Activated CD4-positive, alpha-beta T cell treated with anti-CD3 and anti-CD28 coated beads for 36 hours (primary cell): ENCODE results near the gene FAM83F. TPM values are rescaled to one million over a fixed set of nuclear protein-coding genes. Genes with fewer than 3 reads are reported as not detected.

Source experiments
- ATAC-seq: fragments of 200-7000 bp; cut with Tn5 transposase; one replicate; pipeline ENCODE4 v1.10.0; 2021; ENCODE audit warnings: mild to moderate bottlenecking, moderate library complexity
- CTCF ChIA-PET: fragments of 350-600 bp; sonication (Branson Sonifier 250); formaldehyde crosslinking; loops from one replicate; lab custom pipeline; 2021; ENCODE audit warnings: antibody characterized with exemption; lab: Charles Lee
- POLR2A ChIA-PET: fragments of 350-600 bp; sonication (Branson Sonifier 250); formaldehyde crosslinking; loops from one replicate; lab custom pipeline; 2021; ENCODE audit warnings: antibody characterized with exemption, inconsistent platforms; lab: Charles Lee
- DNase-seq: peaks from one replicate; pipeline ENCODE4 v3.0.0-alpha.2; 2020
- H3K27ac Mint-ChIP-seq: one replicate; pipeline ENCODE4 v1.8.0; 2021; ENCODE audit warnings: mixed read lengths
- H3K27me3 Mint-ChIP-seq: one replicate; pipeline ENCODE4 v1.8.0; 2021; ENCODE audit warnings: mixed read lengths
- H3K36me3 Mint-ChIP-seq: one replicate; pipeline ENCODE4 v1.8.0; 2021; ENCODE audit warnings: low read depth, mixed read lengths
- H3K4me1 Mint-ChIP-seq: one replicate; pipeline ENCODE4 v1.8.0; 2021; ENCODE audit warnings: mixed read lengths
- H3K4me3 Mint-ChIP-seq: one replicate; pipeline ENCODE4 v1.8.0; 2021; ENCODE audit warnings: mild to moderate bottlenecking, moderate library complexity, mixed read lengths
- H3K9me3 Mint-ChIP-seq: one replicate; pipeline ENCODE4 v1.8.0; 2021; ENCODE audit warnings: low read depth, mixed read lengths
- intact Hi-C, 2 experiments: fragments of 100-400 bp; cut with DNase I in 1 of 2; cut with micrococcal nuclease in 1 of 2; formaldehyde crosslinking; loops; one replicate each; pipeline versions ENCODE4 v1.14.2 to v1.15.1; 2022 to 2024; cut with DNase I, micrococcal nuclease
- total RNA-seq, 2 experiments: library from RNA; stranded (reverse); gene quantifications; one replicate each; pipeline ENCODE4 v1.2.3, GENCODE V29; 2021

FAM83F gene
- total RNA-seq, 2 experiments from 2014 or later, result 0.49 to 0.91 TPM

DNA sequence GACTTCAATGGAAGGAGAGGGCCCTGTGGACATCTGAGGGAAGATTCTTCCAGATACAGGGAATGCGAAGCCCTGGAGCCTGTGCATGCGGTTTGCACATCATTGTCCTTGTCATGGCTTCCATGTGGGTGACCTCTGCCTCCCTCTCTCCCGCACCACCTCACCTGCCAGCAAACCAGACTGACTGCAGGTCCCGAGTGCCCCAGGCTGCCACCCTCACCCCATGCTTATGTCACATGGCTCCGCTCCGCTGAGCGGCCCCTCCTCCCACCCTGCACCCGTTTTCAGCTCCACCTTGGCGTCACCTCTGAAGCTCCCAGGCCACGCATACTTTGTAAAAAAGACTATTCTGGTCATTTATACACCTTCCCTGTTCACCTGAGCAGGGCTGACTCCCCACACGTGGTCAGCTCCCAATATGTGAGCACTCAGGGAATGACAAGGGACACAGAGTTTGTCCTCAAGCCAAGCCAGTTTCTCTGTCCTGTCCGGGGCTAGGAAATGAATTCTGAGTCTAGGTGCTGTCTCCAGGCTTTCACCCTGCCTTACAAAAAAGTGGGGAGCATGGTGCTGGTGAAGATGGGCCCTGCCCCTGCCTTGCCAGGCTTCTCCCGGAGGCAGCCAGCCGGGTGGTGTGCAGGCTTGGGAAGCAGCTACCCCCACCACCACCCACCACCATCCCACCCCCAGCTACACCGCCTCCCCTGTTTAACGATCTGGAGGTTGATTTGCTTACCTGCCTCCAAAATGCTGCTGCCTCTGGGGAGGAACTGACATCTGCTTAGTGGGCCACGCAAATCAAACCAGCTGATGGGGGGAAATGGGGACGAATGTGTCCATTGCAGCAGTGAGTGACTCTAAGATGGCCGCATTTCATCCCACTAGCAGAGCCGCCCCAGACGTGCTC, 32.7 kb downstream of the FAM83F start:
- no peak for ATAC-seq
- CTCF ChIA-PET, result interaction anchor here (0.6 to 1.2 kb wide), 2 partner anchors 104 to 135 kb away, joined by 3 read pairs; no protein-coding TSS in a partner anchor
- Mint-ChIP-seq H3K36me3 (no peaks in the 10 kb centered on the region), H3K4me1 (no peaks in the 10 kb centered on the region), H3K9me3 (no peaks in the 10 kb centered on the region), H3K4me3 (no peak overlapping the region), H3K27ac (no peak overlapping the region), H3K27me3 (no peaks in the 10 kb centered on the region)
- DNase-seq, result no peak
- POLR2A ChIA-PET, result interaction anchor here (0.5 kb wide), 2 partner anchors 16 to 249 kb away, joined by 3 to 6 read pairs; no protein-coding TSS in a partner anchor
- intact Hi-C loops, result loop anchor here in 1 of 2 experiments (10.0 kb wide), 1 partner anchor 403 kb away; no protein-coding TSS in a partner anchor

DNA sequence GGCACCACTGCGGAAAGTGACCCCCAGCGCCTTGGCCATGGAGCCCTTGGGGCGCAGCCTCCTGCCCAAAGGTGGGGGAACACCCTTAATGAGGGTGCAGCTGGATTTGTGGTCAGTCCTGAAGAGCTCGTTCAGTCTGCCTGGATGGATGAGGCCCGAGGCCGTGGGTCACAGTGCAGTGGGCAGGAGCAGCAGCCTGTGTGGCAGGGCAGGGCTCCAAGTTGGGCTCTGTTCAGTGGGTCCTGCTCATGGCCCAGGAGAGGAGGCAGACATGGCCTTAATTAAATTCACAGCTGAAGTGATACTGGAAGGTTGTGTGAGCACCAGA, 33.3 kb downstream of the FAM83F start:
- ATAC-seq (no peak), DNase-seq (no peak)
- H3K27ac Mint-ChIP-seq, result no peak overlapping the region
- POLR2A ChIA-PET, result no interaction called here
- no peaks in the 10 kb centered on the region for H3K9me3 Mint-ChIP-seq
- H3K36me3 Mint-ChIP-seq, result no peaks in the 10 kb centered on the region
- H3K4me1 Mint-ChIP-seq, result no peaks in the 10 kb centered on the region
- no peaks in the 10 kb centered on the region for H3K27me3 Mint-ChIP-seq
- CTCF ChIA-PET, result interaction anchor here (0.6 to 1.2 kb wide), 3 partner anchors 105 to 483 kb away, joined by 3 read pairs; no protein-coding TSS in a partner anchor
- no peak overlapping the region for H3K4me3 Mint-ChIP-seq
- intact Hi-C loops, result loop anchor here in 1 of 2 experiments (10.0 kb wide), 1 partner anchor 403 kb away; no protein-coding TSS in a partner anchor

DNA sequence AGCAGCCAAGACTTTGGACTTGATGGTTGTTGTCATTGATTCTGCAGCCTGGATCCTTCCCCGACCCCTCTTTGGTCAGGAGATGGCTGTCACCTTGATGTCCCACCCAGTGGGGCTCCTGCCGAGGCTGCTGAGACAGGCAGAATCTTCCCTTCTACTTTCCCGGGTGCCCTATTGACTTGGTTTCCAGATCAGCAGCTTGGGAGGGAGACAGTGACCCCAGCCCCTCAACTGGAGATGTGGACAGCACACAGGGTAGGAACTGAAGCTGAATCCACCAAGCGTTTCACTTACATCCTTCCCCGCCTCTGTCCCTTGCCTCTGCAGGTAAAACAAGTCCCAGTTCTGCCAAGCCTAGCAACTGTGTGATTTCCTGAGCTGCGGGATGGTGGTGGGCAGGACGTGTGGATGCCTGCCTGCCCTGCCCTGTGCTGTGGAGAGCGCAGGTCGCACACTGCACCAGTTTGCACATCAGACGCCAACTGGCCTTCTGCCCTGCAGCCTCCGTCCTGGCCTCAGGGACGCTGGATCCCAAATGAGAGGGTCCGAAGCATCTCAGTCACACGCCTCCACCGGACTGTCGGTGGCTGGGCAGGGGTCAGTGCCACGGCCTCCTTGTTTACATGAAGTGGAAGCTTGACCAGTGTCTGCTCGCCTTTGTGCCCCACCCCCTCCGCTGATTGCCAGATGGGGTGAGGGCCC, 34.6 kb downstream of the FAM83F start:
- Mint-ChIP-seq H3K27ac (no peak overlapping the region), H3K4me3 (no peak overlapping the region), H3K9me3 (no peaks in the 10 kb centered on the region), H3K36me3 (no peaks in the 10 kb centered on the region), H3K4me1 (no peaks in the 10 kb centered on the region), H3K27me3 (no peaks in the 10 kb centered on the region)
- POLR2A ChIA-PET, result interaction anchor here (0.6 kb wide), 1 partner anchor 224 kb away, joined by 3 read pairs; no protein-coding TSS in a partner anchor
- intact Hi-C loops, result loop anchor here in 1 of 2 experiments (10.0 kb wide), 1 partner anchor 405 kb away; no protein-coding TSS in a partner anchor
- DNase-seq (no peak), ATAC-seq (no peak)
- CTCF ChIA-PET, result interaction anchor here (0.6 to 0.7 kb wide), 2 partner anchors 334 to 441 kb away, joined by 3 read pairs; no protein-coding TSS in a partner anchor

DNA sequence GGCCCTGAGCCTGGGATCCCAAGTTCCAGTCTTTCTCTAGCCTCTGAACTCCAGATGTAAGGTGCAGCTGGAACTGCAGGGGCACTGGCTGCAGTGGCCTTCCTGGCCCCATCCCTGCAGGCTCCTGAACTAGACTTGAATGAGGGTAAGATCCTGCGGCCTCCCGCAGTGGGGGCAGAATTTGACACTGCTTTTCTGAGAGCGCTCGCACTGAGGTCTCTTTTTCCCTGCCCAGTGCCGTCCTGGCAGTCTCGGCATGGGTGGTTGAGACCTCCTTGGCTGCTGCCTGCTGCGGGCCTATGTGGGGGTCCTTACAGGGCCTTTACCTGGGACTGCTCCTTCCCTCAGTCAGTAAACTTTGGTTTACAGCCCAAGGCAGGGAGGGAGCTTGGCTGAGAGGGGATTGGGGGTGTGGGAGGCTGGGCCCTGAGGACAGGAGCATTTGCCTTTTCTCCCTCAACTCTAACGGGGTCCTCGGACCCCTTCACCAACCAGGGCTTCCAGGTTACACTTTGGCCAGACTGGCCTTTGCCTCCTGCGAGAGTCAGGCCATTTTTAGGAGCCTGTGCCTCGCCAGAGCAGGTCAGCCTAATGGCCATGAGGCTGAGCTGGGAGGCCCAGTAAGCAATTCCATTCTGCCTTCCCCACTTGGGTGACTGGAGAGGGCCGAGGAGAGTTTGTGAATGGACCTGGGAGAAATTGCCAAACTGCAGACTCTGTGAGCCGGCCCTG, 35.4 kb downstream of the FAM83F start:
- H3K4me1 Mint-ChIP-seq, result no peaks in the 10 kb centered on the region
- no peak for ATAC-seq
- POLR2A ChIA-PET, result interaction anchor here (0.6 kb wide), 1 partner anchor 225 kb away, joined by 3 read pairs; no protein-coding TSS in a partner anchor
- CTCF ChIA-PET, result interaction anchor here (0.6 kb wide), 2 partner anchors 442 to 507 kb away, joined by 3 read pairs; no protein-coding TSS in a partner anchor
- no peak for DNase-seq
- no peaks in the 10 kb centered on the region for H3K27me3 Mint-ChIP-seq
- H3K9me3 Mint-ChIP-seq, result no peaks in the 10 kb centered on the region
- no peaks in the 10 kb centered on the region for H3K36me3 Mint-ChIP-seq
- intact Hi-C loops, result no loop called here
- H3K27ac Mint-ChIP-seq, result no peak overlapping the region
- no peak overlapping the region for H3K4me3 Mint-ChIP-seq

DNA sequence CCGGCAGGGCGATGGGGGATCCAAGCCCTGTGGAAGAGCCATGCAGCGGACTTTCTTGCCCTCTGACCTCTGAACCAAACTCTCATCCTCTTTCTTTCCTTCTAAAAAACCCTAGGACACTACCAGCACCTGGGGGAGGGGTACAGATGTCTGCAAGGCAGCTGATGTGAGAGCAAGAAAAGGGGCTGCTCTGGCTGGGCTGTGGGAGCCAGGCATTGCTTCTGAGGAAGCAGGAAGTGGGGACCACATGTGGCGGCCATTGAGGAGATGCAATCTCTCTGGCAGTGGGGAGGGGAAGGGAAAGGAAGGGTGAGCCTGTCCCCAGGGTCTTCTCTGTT, 36.0 kb downstream of the FAM83F start:
- Mint-ChIP-seq H3K36me3 (no peaks in the 10 kb centered on the region), H3K27ac (no peak overlapping the region), H3K9me3 (no peaks in the 10 kb centered on the region), H3K27me3 (no peaks in the 10 kb centered on the region), H3K4me1 (no peaks in the 10 kb centered on the region), H3K4me3 (no peak overlapping the region)
- CTCF ChIA-PET, result interaction anchor here (0.6 to 0.8 kb wide), 2 partner anchors 88 to 508 kb away, joined by 3 read pairs; no protein-coding TSS in a partner anchor
- POLR2A ChIA-PET, result no interaction called here
- intact Hi-C loops, result no loop called here
- DNase-seq (no peak), ATAC-seq (no peak)

DNA sequence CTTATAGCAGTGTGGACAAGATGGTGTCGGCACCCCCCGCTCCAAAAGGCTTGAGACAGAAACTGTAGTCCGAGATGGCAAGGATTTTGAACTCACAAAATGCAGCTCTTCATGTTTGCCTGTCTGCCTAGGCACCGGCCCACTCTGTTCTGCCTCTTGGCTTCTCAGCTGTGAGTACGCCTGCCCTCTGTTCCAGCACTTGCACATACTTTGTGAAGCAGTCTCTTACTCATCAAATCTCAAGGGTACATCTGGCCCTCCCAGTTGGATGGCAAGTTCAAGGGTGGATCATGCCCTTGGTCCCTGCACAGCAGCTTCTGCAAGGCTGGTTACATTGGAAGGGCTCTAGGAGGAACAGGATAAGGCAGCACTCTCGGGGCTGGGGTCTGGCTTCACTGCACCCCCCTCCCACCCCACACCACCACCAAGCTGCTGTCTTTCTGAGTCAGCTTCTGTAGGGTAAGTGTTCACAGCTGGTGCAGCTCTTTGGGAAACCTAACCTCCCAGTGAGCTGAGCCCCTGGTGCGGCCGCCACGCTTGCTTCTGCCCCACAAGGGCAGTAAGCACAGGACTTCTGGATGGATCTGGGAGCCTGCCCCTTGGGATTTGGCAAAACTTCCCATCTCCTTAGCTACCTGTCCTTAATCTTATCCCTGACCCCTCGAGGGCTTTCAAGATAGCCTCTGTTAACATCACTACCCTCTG, 37.2 kb downstream of the FAM83F start:
- H3K4me3 Mint-ChIP-seq, result no peak overlapping the region
- H3K4me1 Mint-ChIP-seq, result no peaks in the 10 kb centered on the region
- intact Hi-C loops, result no loop called here
- POLR2A ChIA-PET, result no interaction called here
- no peaks in the 10 kb centered on the region for H3K36me3 Mint-ChIP-seq
- H3K27me3 Mint-ChIP-seq, result no peaks in the 10 kb centered on the region
- CTCF ChIA-PET, result interaction anchor here (0.6 to 2.2 kb wide), 2 partner anchors 388 to 498 kb away, joined by 3 to 6 read pairs; no protein-coding TSS in a partner anchor
- no peak for DNase-seq
- H3K9me3 Mint-ChIP-seq, result no peaks in the 10 kb centered on the region
- ATAC-seq, result no peak
- H3K27ac Mint-ChIP-seq, result no peak overlapping the region

DNA sequence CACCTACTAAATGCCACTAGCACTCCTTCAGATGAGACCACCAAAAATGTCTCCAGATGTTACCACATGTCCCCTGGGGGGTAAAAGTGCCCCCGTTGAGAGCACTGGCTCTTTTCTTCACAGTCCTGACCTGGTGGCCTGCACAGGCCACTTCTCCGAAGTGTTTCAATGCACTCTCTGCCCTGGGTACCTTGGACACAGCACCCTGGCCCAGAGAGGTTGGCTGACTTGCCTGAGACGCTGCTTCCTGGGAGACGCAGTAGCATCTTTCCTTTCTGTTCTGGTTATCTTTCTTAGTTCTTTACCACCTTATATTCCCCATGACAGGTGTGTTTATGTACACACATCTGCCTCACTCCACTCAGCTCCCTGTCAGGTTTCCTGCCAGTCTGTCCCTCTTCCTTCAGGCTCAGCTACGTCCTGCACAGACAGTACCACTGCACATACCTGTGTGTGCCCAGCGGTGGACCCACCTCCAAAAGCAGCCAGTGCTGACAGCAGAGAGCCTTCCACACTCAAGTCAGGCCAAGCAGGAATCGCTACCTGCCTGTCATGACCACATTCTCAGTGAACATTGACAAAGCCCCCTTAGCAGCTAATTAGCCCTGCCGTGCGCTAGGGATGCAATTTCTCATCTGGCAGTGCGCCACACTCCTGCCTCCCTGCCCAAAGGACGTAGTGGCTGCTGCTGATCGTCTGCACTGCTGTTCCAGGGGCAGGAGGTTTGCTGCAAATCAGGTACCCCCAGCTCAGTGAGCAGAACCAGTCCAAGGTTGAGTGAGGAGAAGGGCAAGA, 39.0 kb downstream of the FAM83F start:
- Mint-ChIP-seq H3K4me3 (no peak overlapping the region), H3K4me1 (no peaks in the 10 kb centered on the region), H3K36me3 (no peaks in the 10 kb centered on the region), H3K27ac (no peak overlapping the region), H3K27me3 (no peaks in the 10 kb centered on the region), H3K9me3 (no peaks in the 10 kb centered on the region)
- ChIA-PET POLR2A (no interaction called here), CTCF (interaction anchor here (0.7 to 2.2 kb wide), 6 partner anchors 9 to 499 kb away, joined by 3 to 6 read pairs (median 4); no protein-coding TSS in a partner anchor)
- intact Hi-C loops, result no loop called here
- no peak for ATAC-seq
- no peak for DNase-seq

DNA sequence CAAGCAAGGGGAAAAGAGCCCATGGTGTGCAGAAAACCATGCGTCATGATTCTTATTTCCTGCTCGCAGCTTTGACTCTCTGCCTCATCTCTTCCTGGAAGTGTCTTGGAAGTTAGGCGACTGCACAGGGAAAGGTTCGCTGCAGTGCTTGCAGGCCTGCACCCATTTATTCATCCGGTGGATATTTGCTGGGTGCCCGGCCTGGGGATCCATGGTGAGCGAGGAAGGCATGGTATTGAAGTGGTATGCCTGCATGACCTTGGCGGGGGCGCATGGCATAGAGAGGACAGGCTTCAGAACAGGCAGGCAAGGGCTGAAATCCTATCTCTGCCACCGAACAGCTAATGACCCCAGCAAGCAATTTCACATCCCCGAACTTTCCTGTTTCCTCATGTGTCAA, 40.6 kb downstream of the FAM83F start:
- ChIA-PET POLR2A (no interaction called here), CTCF (interaction anchor here (0.7 to 2.6 kb wide), 10 partner anchors 9 to 591 kb away, joined by 3 to 18 read pairs (median 4); no protein-coding TSS in a partner anchor)
- Mint-ChIP-seq H3K4me3 (no peak overlapping the region), H3K9me3 (no peaks in the 10 kb centered on the region), H3K27me3 (peaks cover 2% of the 10 kb centered on the region), H3K27ac (no peak overlapping the region), H3K36me3 (no peaks in the 10 kb centered on the region), H3K4me1 (no peaks in the 10 kb centered on the region)
- ATAC-seq, result no peak
- DNase-seq, result no peak
- intact Hi-C loops, result loop anchor here in 1 of 2 experiments (5.0 kb wide), 1 partner anchor 478 kb away; no protein-coding TSS in a partner anchor

DNA sequence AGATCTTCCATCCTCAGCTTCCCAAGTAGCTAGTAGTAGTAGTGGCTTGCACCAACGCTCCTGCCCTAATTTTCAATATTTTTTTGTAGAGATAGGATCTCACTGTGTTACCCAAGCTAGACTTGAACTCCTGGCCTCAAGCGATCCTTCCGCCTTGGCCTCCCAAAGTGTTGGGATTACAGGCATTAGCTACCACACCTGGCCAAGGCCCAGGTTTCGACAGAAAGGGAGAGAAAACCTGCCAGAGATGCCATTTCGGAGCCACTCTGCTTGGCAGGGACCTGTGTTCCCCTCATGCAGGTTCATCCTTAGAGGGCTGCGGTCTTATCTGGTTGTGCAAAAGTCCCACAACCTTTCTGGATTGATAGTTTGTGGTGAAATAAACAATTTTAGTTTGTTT, 41.4 kb downstream of the FAM83F start:
- Mint-ChIP-seq H3K9me3 (no peaks in the 10 kb centered on the region), H3K4me3 (no peak overlapping the region), H3K27ac (no peak overlapping the region), H3K27me3 (peaks cover 2% of the 10 kb centered on the region), H3K4me1 (no peaks in the 10 kb centered on the region), H3K36me3 (no peaks in the 10 kb centered on the region)
- intact Hi-C loops, result loop anchor here (1.0 to 5.0 kb wide), 5 partner anchors 413 to 540 kb away; partner anchors contain the start of gene RPS19BP1 (in 1 of the 2)
- DNase-seq, result no peak
- no peak for ATAC-seq
- CTCF ChIA-PET, result interaction anchor here (0.5 to 2.6 kb wide), 13 partner anchors 11 to 1266 kb away, joined by 3 to 18 read pairs (median 4); no protein-coding TSS in a partner anchor
- POLR2A ChIA-PET, result interaction anchor here (0.6 kb wide), 1 partner anchor 501 kb away, joined by 3 read pairs; no protein-coding TSS in a partner anchor
